H1 (cell line): ENCODE results near the gene NELL1. TPM values are rescaled to one million over a fixed set of nuclear protein-coding genes. Genes with fewer than 3 reads are reported as not detected.

Experiments
- CTCF ChIA-PET: fragments of 300-600 bp; sonication (Branson Sonifier 250); formaldehyde crosslinking; loops from one replicate; lab custom pipeline; 2021; ENCODE audit not compliant: partially characterized antibody; lab: Charles Lee
- POLR2A ChIA-PET: fragments of 300-600 bp; sonication (Branson Sonifier 250); formaldehyde crosslinking; loops from one replicate; lab custom pipeline; 2021; ENCODE audit warnings: inconsistent platforms; ENCODE audit not compliant: partially characterized antibody; lab: Charles Lee
- DNase-seq, 2 experiments: peaks; one replicate each; pipeline versions ENCODE4 v3.0.0 to v3.0.0-alpha.2; 2010 to 2022; ENCODE audit warnings: low spot score in 2 of 2, low read depth in 1 of 2, mixed read lengths in 1 of 2
- FAIRE-seq: peaks from 2 replicates; lab custom pipeline; 2011; peaks lifted over from hg19 to GRCh38; lab: Jason Lieb, UNC
- H2AFZ ChIP-seq: 2 replicates; pipeline ENCODE4 v1.8.1; 2012; ENCODE audit warnings: low read length, inconsistent platforms
- H2AK5ac ChIP-seq: 2 replicates; pipeline ENCODE4 v1.6.1; 2013; ENCODE audit warnings: low read depth, low read length
- H2BK120ac ChIP-seq: replicated peaks from 2 replicates; pipeline ENCODE3; 2013; ENCODE audit warnings: low read depth, low read length, inconsistent platforms
- H2BK12ac ChIP-seq: 2 replicates; pipeline ENCODE4 v1.6.1; 2013; ENCODE audit warnings: low read depth, low read length
- H2BK15ac ChIP-seq: 2 replicates; pipeline ENCODE4 v1.6.1; 2013; ENCODE audit warnings: low read length
- H2BK20ac ChIP-seq: 2 replicates; pipeline ENCODE4 v1.6.1; 2013; ENCODE audit warnings: low read length
- H2BK5ac ChIP-seq: 2 replicates; pipeline ENCODE4 v1.6.1; 2013; ENCODE audit warnings: low read depth, low read length
- H3K14ac ChIP-seq: 2 replicates; pipeline ENCODE4 v1.6.1; 2013; ENCODE audit warnings: inconsistent platforms; ENCODE audit not compliant: insufficient read length
- H3K18ac ChIP-seq: 2 replicates; pipeline ENCODE4 v1.6.1; 2013; ENCODE audit warnings: low read length; ENCODE audit errors: extremely low read depth
- H3K23ac ChIP-seq: 2 replicates; pipeline ENCODE4 v1.6.1; 2013; ENCODE audit warnings: inconsistent platforms; ENCODE audit not compliant: insufficient read length
- H3K23me2 ChIP-seq: 2 replicates; pipeline ENCODE4 v1.6.1; 2013; ENCODE audit warnings: low read depth, low read length
- H3K27ac ChIP-seq: 2 replicates; pipeline ENCODE4 v1.6.1; 2011; ENCODE audit warnings: low read depth, low read length, inconsistent platforms
- H3K27me3 ChIP-seq, 4 experiments: replicated peaks in 1 of 4; 1 replicate in 1 of 4; 2 replicates in 3 of 4; pipeline versions ENCODE4 v1.6.1 to v1.8.1; 2011 to 2013; ENCODE audit warnings: low read length in 3 of 4, mild to moderate bottlenecking in 3 of 4, inconsistent platforms in 2 of 4, mixed read lengths in 2 of 4, moderate library complexity in 1 of 4; ENCODE audit not compliant: control insufficient read depth in 3 of 4, insufficient read depth in 3 of 4; ENCODE audit errors: extremely low read depth in 1 of 4
- H3K36me3 ChIP-seq, 4 experiments: 2 replicates each; pipeline versions ENCODE4 v1.6.1 to v1.8.1; 2011 to 2013; ENCODE audit warnings: mild to moderate bottlenecking in 4 of 4, low read length in 3 of 4, moderate library complexity in 2 of 4, control low read depth in 1 of 4, inconsistent platforms in 1 of 4; ENCODE audit not compliant: insufficient read depth in 4 of 4, control insufficient read depth in 2 of 4
- H3K4ac ChIP-seq: replicated peaks from 2 replicates; pipeline ENCODE3; 2013; ENCODE audit warnings: low read length, low read depth, mixed read lengths, inconsistent platforms; ENCODE audit not compliant: insufficient read length
- H3K4me1 ChIP-seq, 4 experiments: replicated peaks in 1 of 4; 1 replicate in 1 of 4; 2 replicates in 3 of 4; pipeline versions ENCODE4 v1.6.1 to v1.8.1; 2011 to 2013; ENCODE audit warnings: low read length in 3 of 4, inconsistent platforms in 2 of 4, mixed read lengths in 1 of 4; ENCODE audit not compliant: insufficient read depth in 4 of 4, control insufficient read depth in 3 of 4
- H3K4me2 ChIP-seq, 2 experiments: 2 replicates each; pipeline versions ENCODE4 v1.6.1 to v1.8.1; 2011 to 2013; ENCODE audit warnings: low read depth in 2 of 2, low read length in 2 of 2, control low read depth in 1 of 2, inconsistent platforms in 1 of 2, mild to moderate bottlenecking in 1 of 2; ENCODE audit not compliant: insufficient read depth in 1 of 2
- H3K4me3 ChIP-seq, 4 experiments: fragments of 200-600, 300-600 bp in 1 of 4; sonication (generic), shearing (Covaris generic), sonication (Bioruptor Twin) in 1 of 4; 2 replicates each; pipeline versions ENCODE4 v1.5.1 to v1.8.1; 2011 to 2016; ENCODE audit warnings: low read length in 4 of 4, low read depth in 3 of 4, control low read depth in 2 of 4, inconsistent platforms in 2 of 4, mild to moderate bottlenecking in 2 of 4, mixed read lengths in 1 of 4, moderate library complexity in 1 of 4; ENCODE audit not compliant: insufficient read depth in 2 of 4; ENCODE audit errors: extremely low read depth in 1 of 4
- H3K56ac ChIP-seq: replicated peaks from 2 replicates; pipeline ENCODE3; 2013; ENCODE audit warnings: low read depth, mild to moderate bottlenecking, mixed read lengths, low read length, inconsistent platforms; ENCODE audit not compliant: insufficient read length
- H3K79me1 ChIP-seq: 2 replicates; pipeline ENCODE4 v1.6.1; 2013; ENCODE audit warnings: low read depth, low read length, control low read depth
- H3K79me2 ChIP-seq, 2 experiments: 2 replicates each; pipeline versions ENCODE4 v1.6.1 to v1.8.1; 2012 to 2013; ENCODE audit warnings: low read length in 2 of 2, mild to moderate bottlenecking in 2 of 2, inconsistent platforms in 1 of 2; ENCODE audit not compliant: insufficient read depth in 2 of 2, control insufficient read depth in 1 of 2
- H3K9ac ChIP-seq, 4 experiments: replicated peaks in 1 of 4; 1 replicate in 1 of 4; 2 replicates in 3 of 4; pipeline versions ENCODE4 v1.6.1 to v1.8.1; 2011 to 2013; ENCODE audit warnings: low read depth in 3 of 4, low read length in 3 of 4, control low read depth in 2 of 4, mild to moderate bottlenecking in 2 of 4, moderate library complexity in 2 of 4, inconsistent platforms in 1 of 4; ENCODE audit errors: extremely low read depth in 1 of 4
- H3K9me3 ChIP-seq, 2 experiments: 2 replicates each; pipeline versions ENCODE4 v1.6.1 to v1.8.1; 2012 to 2013; ENCODE audit warnings: mild to moderate bottlenecking in 2 of 2, moderate library complexity in 2 of 2, control low read depth in 1 of 2, inconsistent platforms in 1 of 2, low read depth in 1 of 2, low read length in 1 of 2, mixed read lengths in 1 of 2; ENCODE audit not compliant: insufficient read depth in 2 of 2
- H4K20me1 ChIP-seq, 2 experiments: replicated peaks in 1 of 2; 2 replicates each; pipeline versions ENCODE3 to v1.8.1; 2011 to 2013; ENCODE audit warnings: inconsistent platforms in 2 of 2, low read length in 2 of 2, mild to moderate bottlenecking in 1 of 2; ENCODE audit not compliant: insufficient read depth in 2 of 2, control insufficient read depth in 1 of 2
- H4K5ac ChIP-seq: 2 replicates; pipeline ENCODE4 v1.6.1; 2013; ENCODE audit warnings: low read length, low read depth, mixed read lengths, inconsistent platforms; ENCODE audit not compliant: insufficient read length
- H4K8ac ChIP-seq: 2 replicates; pipeline ENCODE4 v1.8.0; 2013; ENCODE audit warnings: mild to moderate bottlenecking, moderate library complexity, low read length, inconsistent platforms; ENCODE audit not compliant: insufficient read depth; ENCODE audit errors: extremely low read depth
- H4K91ac ChIP-seq: replicated peaks from 2 replicates; pipeline ENCODE3; 2013; ENCODE audit warnings: low read length, mixed read lengths, inconsistent platforms; ENCODE audit not compliant: insufficient read length
- BCL11A ChIP-seq, 2 experiments: IDR thresholded peaks; one replicate each; pipeline ENCODE4 v1.6.1; 2011; ENCODE audit warnings: low read depth in 2 of 2, low read length in 2 of 2, mild to moderate bottlenecking in 2 of 2
- SP4 ChIP-seq: IDR thresholded peaks from 2 replicates; pipeline ENCODE4 v1.6.1; 2012; ENCODE audit warnings: low read length, inconsistent platforms
- ZNF274 ChIP-seq: IDR thresholded peaks from 2 replicates; pipeline ENCODE4 v1.7.0; 2012; ENCODE audit warnings: low read length, borderline replicate concordance; ENCODE audit errors: extremely low read depth
- WGBS, 2 experiments: shearing (Covaris generic) in 1 of 2; methylation state at CpG; one replicate each; pipeline versions ENCODE4 v1.1.6 to v1.1.7; 2013 to 2015; ENCODE audit warnings: low lambda C conversion rate in 2 of 2, mixed read lengths in 2 of 2, inconsistent platforms in 1 of 2, low coverage in 1 of 2, missing lambda C conversion rate in 1 of 2; ENCODE audit not compliant: insufficient replicate concordance in 2 of 2, insufficient coverage in 1 of 2, insufficient read length in 1 of 2; ENCODE audit errors: extremely low coverage in 1 of 2, missing lambda C conversion rate in 1 of 2; 5-methylcytosine and 5-hydroxymethylcytosine counted together
- polyA plus RNA-seq, 7 experiments: library from polyadenylated mRNA; depleted of rRNA in 3 of 7; stranded (reverse) in 5 of 7; unstranded in 2 of 7; fragments of >200 nt in 5 of 7; fragments of 200-250 nt in 2 of 7; gene quantifications; 1 replicate in 5 of 7; 2 replicates in 1 of 7; 4 replicates in 1 of 7; pipeline versions ENCODE4 v1.2.1 to v1.2.3, GENCODE V29; 2011 to 2013; ENCODE audit warnings: missing spikeins in 2 of 7, mixed read lengths in 2 of 7
- total RNA-seq: library from RNA; stranded (reverse); fragmentation: NEBNext Ultra II Directional; extraction: Animal tissue kit (Norgen Biotek cat#: 25700); gene quantifications from 2 replicates; pipeline ENCODE4 v1.2.1, GENCODE V29; 2021
- TF ChIP-seq, protein P1 (sequence below): IDR thresholded peaks from 2 replicates; pipeline ENCODE4 v1.6.1; 2012; ENCODE audit warnings: inconsistent platforms

Gene NELL1
- total and polyA plus RNA-seq, 2 of the 8 experiments (the other 6 are each of a cell fraction or from before 2014, with no cell fraction given) = 0.21 TPM; not detected in 1

DNA sequence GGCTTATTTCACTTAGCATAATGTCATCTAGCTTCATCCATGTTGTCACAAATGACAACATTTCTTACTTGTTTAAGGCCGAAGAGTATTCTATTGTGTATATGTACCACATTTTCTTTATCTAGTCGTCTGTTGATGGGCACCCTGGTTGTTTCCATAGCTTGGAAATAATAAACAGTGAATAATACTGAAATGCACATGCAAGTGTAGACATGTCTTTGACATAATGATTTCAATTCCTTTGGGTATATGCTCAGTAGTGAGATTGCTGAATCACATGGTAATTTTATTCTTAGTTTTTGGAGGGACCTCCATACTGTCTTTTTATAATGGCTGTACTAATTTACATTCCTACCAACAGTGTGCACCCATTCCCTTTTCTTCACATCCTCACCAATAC, 508.0 kb downstream of the NELL1 start:
- Histone ChIP-seq H4K5ac (no peak overlapping the region), H2AFZ (no peak overlapping the region), H3K4me2 (no peak overlapping the region), H3K79me1 (no peaks in the 10 kb centered on the region), H3K27ac (no peak overlapping the region), H3K27me3 (no peaks in the 10 kb centered on the region), H3K23me2 (no peaks in the 10 kb centered on the region; the same call in 1 of the 2 replicates), H3K14ac (no peak overlapping the region), H3K9me3 (no peaks in the 10 kb centered on the region), H3K4ac (no peak overlapping the region), H3K23ac (no peak overlapping the region), H2BK15ac (no peak overlapping the region), H2BK5ac (no peak overlapping the region), H2AK5ac (no peak overlapping the region), H3K56ac (no peak overlapping the region), H3K18ac (no peak overlapping the region), H3K79me2 (no peaks in the 10 kb centered on the region), H2BK12ac (no peak overlapping the region), H3K4me3 (no peak overlapping the region), H2BK20ac (no peak overlapping the region), H4K8ac (no peak overlapping the region), H4K91ac (no peak overlapping the region), H3K4me1 (peaks cover 0 to 3% (median 0%) of the 10 kb centered on the region in 4 experiments; a peak in 1 of 7 replicates), H3K36me3 (no peaks in the 10 kb centered on the region), H2BK120ac (no peak overlapping the region), H3K9ac (no peak overlapping the region), H4K20me1 (no peaks in the 10 kb centered on the region)
- 71% methylated on average over 2 of the region's 2 CpGs; no CpG with 5 or more reads in 1 of the 2 experiments for WGBS, 2 experiments
- FAIRE-seq = no peak
- no peak for DNase-seq
- ChIA-PET POLR2A (no interaction called here), CTCF (interaction anchor here (0.6 to 1.0 kb wide), 4 partner anchors 8 to 304 kb away, joined by 3 read pairs; no protein-coding TSS in a partner anchor)
- TF ChIP-seq ZNF274 (no peak), BCL11A (IDR thresholded peaks at IDR 0.05; ENCODE audit: low read depth in 2 of 2, low read length in 2 of 2) (no peak), SP4 (no peak)
- TF ChIP-seq, protein P1, sequence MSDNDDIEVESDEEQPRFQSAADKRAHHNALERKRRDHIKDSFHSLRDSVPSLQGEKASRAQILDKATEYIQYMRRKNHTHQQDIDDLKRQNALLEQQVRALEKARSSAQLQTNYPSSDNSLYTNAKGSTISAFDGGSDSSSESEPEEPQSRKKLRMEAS = no peak
